ENCODE measurements around the gene CYP2S1. TPM values are rescaled to one million over a fixed set of nuclear protein-coding genes. Genes with fewer than 3 reads are reported as not detected.

The CYP2S1 gene
- total RNA-seq, 4 donors from 2014 or later = 4.2 to 30.7 (median 14.9) TPM

DNA sequence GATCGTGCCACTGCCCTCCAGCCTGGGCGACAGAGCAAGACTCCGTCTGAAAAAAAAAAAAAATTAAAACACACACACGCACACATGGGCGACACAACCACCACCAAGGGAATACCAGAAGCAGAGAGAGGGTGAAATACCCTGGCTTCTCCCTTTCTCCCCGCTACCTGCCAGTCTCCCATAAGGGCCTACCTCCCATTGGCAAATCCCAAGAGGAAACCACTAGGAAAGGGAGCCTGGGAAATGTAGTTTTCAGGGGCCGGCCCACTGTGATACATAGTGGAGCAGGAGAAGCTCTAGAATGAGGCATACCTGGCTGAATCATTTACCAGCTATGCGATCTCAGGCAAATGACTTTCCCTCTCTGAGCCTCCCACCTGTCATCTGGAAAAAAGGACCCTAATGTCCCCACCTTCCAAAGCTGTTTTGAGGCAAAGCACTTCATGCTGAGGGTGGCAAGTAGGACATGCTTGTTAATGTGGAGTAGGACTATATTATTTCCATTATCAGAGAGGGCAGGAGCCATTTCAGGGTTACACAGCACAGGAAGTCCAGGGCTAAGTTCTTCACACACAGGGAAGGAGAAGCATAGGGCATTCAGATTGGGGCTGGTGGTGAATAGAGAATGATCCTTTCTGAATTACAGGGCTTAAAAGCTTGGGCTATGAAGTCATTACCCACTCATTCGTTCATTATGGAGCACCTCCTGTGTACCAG lies 56.8 kb downstream of the CYP2S1 start:
- in situ Hi-C loops (cut with MboI; ENCODE audit: low pct_ligation_motif_present in 1 of 4, low pct_unique_long_range_greater_than_20kb in 1 of 4, low sequenced_read_pairs in 3 of 4) = loop anchor here in 2 of 4 donors (10.0 to 25.0 kb wide), 2 partner anchors 45 to 588 kb away; no protein-coding TSS in a partner anchor
- TF ChIP-seq POLR2AphosphoS5 (IDR thresholded peaks at IDR 0.05) (no peak), EP300 (IDR thresholded peaks at IDR 0.05; ENCODE audit: low read depth) (no peak), POLR2A (IDR thresholded peaks at IDR 0.05) (no peak)
- TF ChIP-seq, protein P1, sequence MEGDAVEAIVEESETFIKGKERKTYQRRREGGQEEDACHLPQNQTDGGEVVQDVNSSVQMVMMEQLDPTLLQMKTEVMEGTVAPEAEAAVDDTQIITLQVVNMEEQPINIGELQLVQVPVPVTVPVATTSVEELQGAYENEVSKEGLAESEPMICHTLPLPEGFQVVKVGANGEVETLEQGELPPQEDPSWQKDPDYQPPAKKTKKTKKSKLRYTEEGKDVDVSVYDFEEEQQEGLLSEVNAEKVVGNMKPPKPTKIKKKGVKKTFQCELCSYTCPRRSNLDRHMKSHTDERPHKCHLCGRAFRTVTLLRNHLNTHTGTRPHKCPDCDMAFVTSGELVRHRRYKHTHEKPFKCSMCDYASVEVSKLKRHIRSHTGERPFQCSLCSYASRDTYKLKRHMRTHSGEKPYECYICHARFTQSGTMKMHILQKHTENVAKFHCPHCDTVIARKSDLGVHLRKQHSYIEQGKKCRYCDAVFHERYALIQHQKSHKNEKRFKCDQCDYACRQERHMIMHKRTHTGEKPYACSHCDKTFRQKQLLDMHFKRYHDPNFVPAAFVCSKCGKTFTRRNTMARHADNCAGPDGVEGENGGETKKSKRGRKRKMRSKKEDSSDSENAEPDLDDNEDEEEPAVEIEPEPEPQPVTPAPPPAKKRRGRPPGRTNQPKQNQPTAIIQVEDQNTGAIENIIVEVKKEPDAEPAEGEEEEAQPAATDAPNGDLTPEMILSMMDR (IDR thresholded peaks at IDR 0.05) = no peak
- WGBS, 2 donors (ENCODE audit: low coverage in 1 of 2) = 67 to 87% methylated on average over 1 to 9 of the region's 9 CpGs

DNA sequence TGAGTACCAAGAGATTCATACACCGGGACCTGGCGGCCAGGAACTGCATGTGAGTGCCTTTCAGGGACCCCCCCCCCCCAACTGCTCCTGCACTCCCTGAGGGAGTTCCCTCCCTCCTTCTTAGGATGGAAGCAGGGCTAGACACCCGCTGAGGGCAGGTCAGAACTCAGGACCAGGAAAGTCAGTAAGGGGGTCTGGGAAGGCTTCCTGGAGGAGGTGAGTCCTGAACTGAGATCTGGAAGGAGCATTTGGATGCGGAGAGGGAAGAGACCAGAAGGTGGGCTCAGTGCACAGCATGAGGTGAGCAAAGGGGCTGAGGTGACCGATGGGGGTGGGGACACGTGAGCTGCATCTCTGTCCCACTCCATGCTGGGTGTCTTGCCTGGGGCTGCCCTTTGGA lies 60.6 kb downstream of the CYP2S1 start:
- no peaks in the 10 kb centered on the region for H3K9me3 ChIP-seq
- no peaks in the 10 kb centered on the region for H3K4me1 ChIP-seq
- TF ChIP-seq, protein P1 (IDR thresholded peaks at IDR 0.05) = no peak
- TF ChIP-seq POLR2A (IDR thresholded peaks at IDR 0.05) = no peak
- TF ChIP-seq POLR2AphosphoS5 (IDR thresholded peaks at IDR 0.05) = no peak
- DNase-seq = no peak
- WGBS, 2 donors (ENCODE audit: low coverage in 1 of 2) = 93% methylated on average over 6 of the region's 6 CpGs; no CpG with 5 or more reads in 1 of the 2 donors
- in situ Hi-C loops (cut with MboI; ENCODE audit: low pct_ligation_motif_present in 1 of 4, low pct_unique_long_range_greater_than_20kb in 1 of 4, low sequenced_read_pairs in 3 of 4) (loop anchor here in 2 of 4 donors (10.0 to 25.0 kb wide), 2 partner anchors 49 to 591 kb away; no protein-coding TSS in a partner anchor), intact Hi-C loops (cut with DNase I; ENCODE audit: low total_unique reads) (no loop called here)
- H3K27me3 ChIP-seq = no peaks in the 10 kb centered on the region
- H3K27ac ChIP-seq = no peak overlapping the region
- H3K4me3 ChIP-seq = no peak overlapping the region
- H3K36me3 ChIP-seq = peaks cover 0 to 8% (median 2%) of the 10 kb centered on the region in 4 donors

More for the DNA sequence above, 56.8 kb downstream of the CYP2S1 start:
- no peak overlapping the region for H3K27ac ChIP-seq
- DNase-seq = no peak
- no peak overlapping the region for H3K4me3 ChIP-seq
- H3K4me1 ChIP-seq = no peaks in the 10 kb centered on the region
- H3K27me3 ChIP-seq = no peaks in the 10 kb centered on the region
- H3K36me3 ChIP-seq = peaks cover 0 to 3% (median 1%) of the 10 kb centered on the region in 4 donors
- H3K9me3 ChIP-seq = no peaks in the 10 kb centered on the region
- intact Hi-C loops (cut with DNase I; ENCODE audit: low total_unique reads) = no loop called here

DNA sequence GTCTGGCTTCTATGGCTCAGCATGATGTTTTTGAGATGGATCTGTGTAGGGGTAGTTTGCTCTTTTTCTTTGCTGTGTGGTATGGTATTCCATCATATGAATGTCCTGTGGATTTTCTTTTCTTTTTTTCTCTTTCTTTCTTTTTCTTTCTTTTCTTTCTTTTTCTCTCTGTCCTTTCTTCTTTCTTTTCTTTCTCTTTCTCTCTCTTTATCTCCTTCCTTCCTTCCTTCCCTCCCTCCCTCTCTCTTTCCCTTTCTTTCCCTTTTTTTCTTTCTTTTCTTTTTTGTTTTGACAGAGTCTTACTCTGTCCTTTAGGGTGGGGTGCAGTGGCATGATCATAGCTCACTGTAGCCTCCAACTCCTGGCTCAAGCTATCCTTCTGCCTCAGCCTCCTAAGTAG lies 62.2 kb downstream of the CYP2S1 start:
- no peak overlapping the region for H3K27ac ChIP-seq
- H3K36me3 ChIP-seq = peaks cover 0 to 5% (median 2%) of the 10 kb centered on the region in 4 donors
- in situ Hi-C loops (cut with MboI; ENCODE audit: low pct_ligation_motif_present in 1 of 4, low pct_unique_long_range_greater_than_20kb in 1 of 4, low sequenced_read_pairs in 3 of 4) = loop anchor here in 3 of 4 donors (5.0 to 25.0 kb wide), 3 partner anchors 43 to 593 kb away; no protein-coding TSS in a partner anchor
- H3K4me1 ChIP-seq = no peaks in the 10 kb centered on the region
- TF ChIP-seq, protein P1 (IDR thresholded peaks at IDR 0.05) = no peak
- no peak for TF ChIP-seq POLR2A (IDR thresholded peaks at IDR 0.05)
- no peak for TF ChIP-seq EP300 (IDR thresholded peaks at IDR 0.05; ENCODE audit: low read depth)
- TF ChIP-seq POLR2AphosphoS5 (IDR thresholded peaks at IDR 0.05) = no peak
- intact Hi-C loops (cut with DNase I; ENCODE audit: low total_unique reads) = no loop called here
- no peak for DNase-seq
- H3K27me3 ChIP-seq = no peaks in the 10 kb centered on the region
- H3K9me3 ChIP-seq = no peaks in the 10 kb centered on the region
- no peak overlapping the region for H3K4me3 ChIP-seq

Other genes with a start within 250 kb of the CYP2S1 start
- gene CYP2B6, start 201.9 kb upstream of the CYP2S1 start, total RNA-seq = 1 to 10 TPM; 1.4 to 9.7 (median 5.5) TPM
- not detected for gene CYP2A13, start 104.8 kb upstream of the CYP2S1 start, total RNA-seq
- gene CYP2F1, start 78.8 kb upstream of the CYP2S1 start, total RNA-seq = not detected
- 10 to 100 TPM; 19.7 to 52.4 (median 25.6) TPM for gene AXL, start 26.0 kb downstream of the CYP2S1 start, total RNA-seq
- gene HNRNPUL1, start 71.2 kb downstream of the CYP2S1 start, total RNA-seq = 100 to 1,000 TPM; 115 to 296 (median 145) TPM
- gene CCDC97, start 117.0 kb downstream of the CYP2S1 start, total RNA-seq = 10 to 100 TPM; 10.1 to 22.4 (median 15.4) TPM
- 10 to 100 TPM in 2 of 4 donors, 1 to 10 TPM in 2; 4.4 to 30.3 (median 9.7) TPM for gene TGFB1, start 160.7 kb downstream of the CYP2S1 start, total RNA-seq
- gene B9D2, start 170.9 kb downstream of the CYP2S1 start, total RNA-seq = 1 to 10 TPM in 2 of 4 donors, not detected in 2; 6.4 to 9.3 TPM
- 10 to 100 TPM in 1 of 4 donors, 1 to 10 TPM in 2, not detected in 1; 4.8 to 11.4 (median 9.4) TPM for gene TMEM91, start 183.3 kb downstream of the CYP2S1 start, total RNA-seq
- 10 to 100 TPM in 3 of 4 donors, 1 to 10 TPM in 1; 4.0 to 20.6 (median 10.8) TPM for gene EXOSC5, start 204.1 kb downstream of the CYP2S1 start, total RNA-seq
- gene BCKDHA, start 204.6 kb downstream of the CYP2S1 start, total RNA-seq = 10 to 100 TPM; 12.0 to 29.9 (median 20.9) TPM
- 100 to 1,000 TPM in 1 of 4 donors, 10 to 100 TPM in 3; 18.5 to 225 (median 49.1) TPM for gene B3GNT8, start 234.2 kb downstream of the CYP2S1 start, total RNA-seq
- gene DMAC2, start 246.7 kb downstream of the CYP2S1 start, total RNA-seq = 10 to 100 TPM; 15.9 to 65.8 (median 50.1) TPM
- gene ERICH4, start 249.9 kb downstream of the CYP2S1 start, total RNA-seq = not detected